Activated CD8-positive, alpha-beta memory T cell treated with anti-CD3 and anti-CD28 coated beads, Interleukin-2, amount 50 U/mL, for 24 hours (primary cell): ENCODE results near the gene TMPRSS6.
"Not testable (repeated sequence)": the region's sequence is repeated elsewhere in the genome, so short reads cannot be mapped to it uniquely, and the experiment has no call there.

Source experiments
- DNase-seq: peaks from one replicate; pipeline ENCODE4 v3.0.0-alpha.2; 2020; ENCODE audit errors: extremely low read depth

Gene TMPRSS6

GRCh38 chr22:37088750-37089408 is 20.6 kb downstream of the TMPRSS6 start:
- DNase-seq, result no peak

DNA sequence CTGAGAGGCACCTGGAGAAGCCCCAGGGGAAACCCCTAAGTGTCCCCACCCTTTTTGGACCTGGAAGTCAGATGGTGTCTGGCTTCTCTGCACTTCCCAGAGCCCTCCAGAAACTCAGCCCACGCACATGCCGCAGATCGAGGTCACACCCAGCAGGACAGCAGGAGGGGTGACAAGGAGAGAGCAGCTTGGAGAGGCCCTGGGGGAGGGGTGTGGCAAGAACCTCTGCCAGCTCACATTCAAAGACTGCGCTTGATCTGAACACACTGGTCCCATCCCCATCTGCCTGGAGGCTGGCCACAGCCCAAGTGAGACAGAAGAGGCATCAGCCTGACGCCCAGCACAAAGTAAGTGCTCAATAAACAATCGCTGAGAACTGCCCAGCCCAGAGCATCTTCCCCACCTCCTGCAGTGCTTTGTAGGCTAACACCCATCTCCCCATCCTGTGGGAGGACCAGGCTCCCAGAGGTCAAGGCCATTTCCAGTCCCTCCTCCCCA is 21.4 kb downstream of the TMPRSS6 start:
- DNase-seq, result no peak

GRCh38 chr22:37086184-37086583 is 23.3 kb downstream of the TMPRSS6 start:
- no peak for DNase-seq

GRCh38 chr22:37084385-37084784 is 25.1 kb downstream of the TMPRSS6 start:
- no peak for DNase-seq

GRCh38 chr22:37083914-37084313 is 25.6 kb downstream of the TMPRSS6 start:
- DNase-seq, result no peak

DNA sequence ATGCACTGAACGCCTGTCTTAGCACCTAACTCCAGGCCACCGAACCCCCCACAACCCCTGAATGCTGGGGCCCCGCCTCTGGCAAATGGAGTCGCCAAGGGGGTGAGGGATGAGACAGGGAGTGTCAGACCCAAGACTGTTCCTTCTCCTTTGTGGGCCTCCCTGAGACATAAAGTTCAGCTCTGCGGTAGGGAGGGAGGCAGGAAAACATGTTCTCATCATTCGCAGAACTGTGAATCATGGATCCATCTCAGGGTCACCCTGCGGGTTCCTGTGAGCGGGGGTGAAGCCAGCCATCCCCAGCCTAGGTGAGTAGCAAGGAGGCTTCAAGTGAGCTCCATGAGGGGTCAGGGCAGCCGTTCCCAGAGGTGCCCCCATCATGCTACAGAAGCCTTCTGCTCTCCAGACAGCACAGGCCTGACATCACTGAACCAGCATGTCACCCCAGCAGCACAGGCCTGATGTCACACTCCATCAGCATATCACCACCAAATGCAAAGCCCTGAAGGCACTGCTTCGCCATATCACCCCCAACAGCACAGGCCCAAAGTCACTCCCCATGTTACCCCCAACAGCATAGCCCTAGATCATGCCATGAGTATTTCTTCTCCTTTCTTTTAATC is 27.2 kb downstream of the TMPRSS6 start:
- no peak for DNase-seq

- DNase-seq, result no peak
Measured at GRCh38 chr22:37080838-37081237, 28.7 kb downstream of the TMPRSS6 start.

DNA sequence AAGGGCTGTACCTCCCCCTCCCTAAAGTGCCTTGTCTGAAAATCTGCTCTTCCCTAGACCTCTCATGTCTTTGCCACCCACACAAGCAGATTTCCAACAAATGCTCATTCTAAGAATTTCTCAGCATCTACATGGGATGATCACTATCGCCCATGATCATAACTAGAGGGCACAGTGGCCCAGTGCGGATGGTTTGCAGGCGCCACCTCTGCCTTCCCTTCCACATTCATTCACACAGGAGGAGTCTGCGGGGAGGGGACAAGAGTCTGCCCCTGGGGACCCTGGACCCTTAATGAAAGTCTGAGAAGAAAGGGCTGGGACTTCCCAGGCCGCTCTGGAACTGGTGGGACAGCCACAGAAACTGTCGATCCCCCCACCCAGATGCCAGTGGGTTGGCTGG is 29.1 kb downstream of the TMPRSS6 start:
- DNase-seq, result no peak

GRCh38 chr22:37079668-37080171 is 29.8 kb downstream of the TMPRSS6 start:
- DNase-seq, result peak; percentile 54

DNA sequence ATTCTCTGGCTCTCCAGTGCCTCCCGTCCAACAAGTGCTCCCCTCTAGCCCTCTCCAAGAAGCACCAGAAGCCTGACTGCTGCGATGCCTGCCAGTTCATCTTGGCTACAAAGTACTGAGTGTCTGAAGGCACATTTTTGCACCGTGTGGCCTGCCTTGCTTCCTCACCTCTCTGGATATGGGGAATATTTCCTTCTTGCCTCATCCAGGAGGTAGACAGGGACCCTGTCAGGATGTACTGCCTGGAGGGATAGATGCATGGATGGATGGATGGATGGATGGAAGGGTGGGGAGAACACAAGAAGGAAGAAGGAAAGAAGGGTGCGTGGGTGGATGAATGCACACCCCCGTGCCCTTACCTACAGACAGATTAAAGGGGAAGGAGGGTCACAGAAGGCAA is 30.4 kb downstream of the TMPRSS6 start:
- DNase-seq, result no peak

GRCh38 chr22:37077802-37078448 is 31.6 kb downstream of the TMPRSS6 start:
- DNase-seq, result peak; percentile 60

- no peak for DNase-seq
Measured at GRCh38 chr22:37075822-37076433, 33.6 kb downstream of the TMPRSS6 start.

- DNase-seq, result no peak
Measured at GRCh38 chr22:37075046-37075445, 34.5 kb downstream of the TMPRSS6 start.

DNA sequence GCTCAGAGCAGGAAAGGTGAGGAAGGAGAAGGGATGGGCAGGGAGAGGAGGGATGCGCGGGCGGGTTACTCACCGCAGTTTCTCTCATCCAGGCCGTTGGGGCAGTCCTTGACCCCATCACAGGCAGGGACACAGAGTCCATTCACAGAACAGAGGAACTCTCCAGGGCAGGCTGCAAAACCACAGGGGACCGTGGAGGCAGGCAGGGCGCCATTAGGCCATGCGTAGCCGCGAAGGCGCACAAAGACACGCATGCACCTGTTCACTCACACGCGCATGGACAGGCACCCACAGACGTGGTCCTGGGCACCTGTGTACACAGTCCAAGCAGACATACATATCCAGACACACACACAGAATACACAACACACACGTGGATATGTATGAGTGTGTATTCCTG is 35.0 kb downstream of the TMPRSS6 start:
- no peak for DNase-seq

- no peak for DNase-seq
Measured at GRCh38 chr22:37072673-37073072, 36.8 kb downstream of the TMPRSS6 start.

- not testable (repeated sequence) for DNase-seq
Measured at GRCh38 chr22:37071850-37072592, 37.5 kb downstream of the TMPRSS6 start.

- no peak for DNase-seq
Measured at GRCh38 chr22:37070744-37071143, 38.8 kb downstream of the TMPRSS6 start.

GRCh38 chr22:37070334-37070733 is 39.2 kb downstream of the TMPRSS6 start:
- no peak for DNase-seq

GRCh38 chr22:37069719-37070118 is 39.8 kb downstream of the TMPRSS6 start:
- no peak for DNase-seq

DNA sequence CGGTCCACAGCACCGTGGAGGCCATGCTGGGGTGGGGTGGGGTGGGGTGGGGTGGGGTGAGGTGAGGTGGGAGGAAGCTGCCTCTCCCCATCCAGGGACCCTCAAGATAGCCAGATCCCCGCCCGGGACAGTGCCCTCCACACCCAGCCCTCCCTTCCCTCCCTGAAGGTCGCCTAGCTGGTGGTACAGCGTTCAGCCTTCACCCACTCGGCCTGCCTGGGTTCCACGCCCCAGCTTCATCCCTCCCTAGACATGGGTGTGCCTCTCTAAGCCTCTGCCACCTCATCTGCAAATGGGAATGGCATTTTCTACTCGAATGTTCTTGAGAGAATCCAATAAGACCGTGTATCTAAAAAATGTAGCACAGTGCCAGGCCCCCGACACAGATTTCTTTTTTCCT is 40.2 kb downstream of the TMPRSS6 start:
- no peak for DNase-seq

- DNase-seq, result no peak
Measured at GRCh38 chr22:37068859-37069258, 40.7 kb downstream of the TMPRSS6 start.

- no peak for DNase-seq
Measured at GRCh38 chr22:37067428-37067827, 42.1 kb downstream of the TMPRSS6 start.
